GM12891 (cell line): ENCODE data around the gene LAPTM4A. TPM values are rescaled to one million over a fixed set of nuclear protein-coding genes. Genes with fewer than 3 reads are reported as not detected.

Source experiments
- DNase-seq: peaks from one replicate; pipeline ENCODE4 v3.0.0; 2011; ENCODE audit warnings: low spot score; ENCODE audit not compliant: insufficient read length
- FAIRE-seq: peaks from 2 replicates; lab custom pipeline; 2011; peaks lifted over from hg19 to GRCh38; lab: Jason Lieb, UNC
- PAX5 ChIP-seq: IDR thresholded peaks from 2 replicates; pipeline ENCODE4 v1.6.1; 2011; ENCODE audit warnings: low read length, moderate library complexity, mild to moderate bottlenecking; ENCODE audit not compliant: insufficient read depth, severe bottlenecking
- POLR2A ChIP-seq: IDR thresholded peaks from 2 replicates; pipeline ENCODE4 v1.6.1; 2011; ENCODE audit warnings: low read depth, low read length, control low read depth
- POLR2AphosphoS5 ChIP-seq: IDR thresholded peaks from 2 replicates; pipeline ENCODE4 v1.6.1; 2011; ENCODE audit warnings: low read depth, low read length, control low read depth
- POU2F2 ChIP-seq: IDR thresholded peaks from 2 replicates; pipeline ENCODE4 v1.6.1; 2011; ENCODE audit warnings: low read depth, mild to moderate bottlenecking, control low read depth, low read length, moderate library complexity
- SPI1 ChIP-seq: IDR thresholded peaks from 2 replicates; pipeline ENCODE4 v1.6.1; 2011; ENCODE audit warnings: low read depth, low read length, control low read depth
- TAF1 ChIP-seq: IDR thresholded peaks from 2 replicates; pipeline ENCODE4 v1.6.1; 2011; ENCODE audit warnings: low read depth, low read length, control low read depth
- polyA plus RNA-seq: library from polyadenylated mRNA; unstranded; fragments of >200 nt; gene quantifications from one replicate; pipeline ENCODE4 v1.2.1, GENCODE V29; 2012; ENCODE audit warnings: low read depth, missing spikeins, inconsistent platforms; ENCODE audit not compliant: missing spikeins

The LAPTM4A gene
- 38.9 TPM for polyA plus RNA-seq

DNA sequence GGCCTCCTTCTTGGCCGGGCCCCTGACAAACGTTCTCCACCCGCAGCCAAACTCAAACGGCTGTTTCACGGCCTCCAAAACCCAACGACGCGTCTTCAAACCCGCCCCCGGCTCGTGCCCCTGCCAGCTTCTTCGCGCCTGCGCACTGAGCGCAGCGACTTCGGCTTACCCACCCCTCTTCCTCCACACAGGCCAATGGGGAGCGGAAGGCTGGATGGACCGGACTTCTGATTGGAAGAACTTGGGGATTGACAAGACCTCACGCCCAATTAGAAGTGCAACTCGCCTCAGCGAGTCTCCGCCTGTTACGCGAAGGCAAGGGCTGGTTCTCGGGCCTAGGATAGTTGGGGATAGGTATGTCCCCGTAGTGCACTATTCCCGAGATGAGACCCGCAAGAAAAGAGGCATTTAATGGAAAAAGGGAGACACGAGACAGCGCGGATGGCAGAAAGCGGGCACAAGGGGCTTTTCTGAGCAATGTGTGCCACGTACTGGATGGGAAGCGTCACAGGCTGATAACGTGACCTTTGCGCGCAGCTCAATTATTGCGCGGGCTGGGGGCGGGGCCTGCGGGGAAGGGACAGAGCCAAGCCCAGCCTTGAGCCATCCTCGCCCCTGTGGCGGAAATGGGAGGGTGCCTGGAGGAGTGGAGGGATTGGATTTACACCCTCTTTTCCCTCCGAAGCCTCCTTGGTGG lies at the start of gene LAPTM4A:
LAPTM4A (minus strand) TSS at position 97 of the 697 bp plus-strand sequence. CDS start 108 bp downstream, outside the sequence.
- DNase-seq (peak; percentile 89), FAIRE-seq (peak; percentile 98)
- TF ChIP-seq POU2F2 (0 out of 2 replicates have a peak, but pooled peaks have one; percentile 11), SPI1 (no peak), TAF1 (peak; percentile 63), POLR2A (peak; percentile 73; the same call in 1 of the 2 replicates), PAX5 (no peak), POLR2AphosphoS5 (peak; percentile 55; the same call in 1 of the 2 replicates)

DNA sequence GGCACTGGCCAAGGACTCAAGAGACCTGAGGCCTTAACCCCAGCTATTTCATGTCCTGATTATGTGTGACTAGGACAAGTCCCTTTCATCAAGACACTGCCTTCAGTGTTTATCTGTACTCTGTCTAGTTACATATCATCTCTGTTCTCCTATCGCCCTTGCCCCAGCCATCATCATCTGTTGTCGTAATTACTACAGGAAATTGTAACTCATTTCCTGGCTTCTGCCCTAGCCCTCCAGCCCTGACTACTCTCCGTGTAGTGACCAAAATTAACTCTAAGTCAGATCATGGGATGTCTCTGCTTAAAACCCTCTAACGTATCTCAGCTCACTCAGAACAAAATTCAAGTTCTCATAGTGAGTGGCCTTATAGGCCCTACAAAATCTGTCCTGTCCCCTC lies 49.3 kb upstream of the LAPTM4A start:
- no peak for TF ChIP-seq POLR2A
- no peak for TF ChIP-seq POU2F2
- TF ChIP-seq POLR2AphosphoS5, result no peak
- TF ChIP-seq SPI1, result no peak
- TF ChIP-seq TAF1, result no peak
- TF ChIP-seq PAX5, result no peak
- DNase-seq (no peak), FAIRE-seq (no peak)

DNA sequence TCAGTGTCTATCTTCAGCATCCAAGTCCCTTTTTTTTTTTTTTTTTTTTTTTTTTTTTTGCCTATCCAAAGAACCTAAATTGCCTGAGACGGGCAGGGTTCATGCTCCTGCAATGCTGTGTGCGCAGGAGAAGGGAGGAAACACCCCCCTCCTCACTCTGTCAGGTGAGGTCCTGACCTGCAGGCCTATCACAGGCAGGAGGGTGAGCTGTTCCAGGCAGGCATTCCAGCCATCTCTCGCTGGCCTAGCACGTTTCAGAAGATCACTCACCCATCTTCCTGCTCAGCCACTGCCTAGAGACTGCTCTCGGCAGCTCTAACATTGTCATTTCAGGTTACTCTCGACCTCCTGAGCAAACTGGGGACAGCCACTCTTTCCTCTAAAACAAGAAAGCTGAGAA lies 48.4 kb upstream of the LAPTM4A start:
- FAIRE-seq, result no peak
- no peak for DNase-seq
- no peak for TF ChIP-seq POU2F2
- TF ChIP-seq TAF1, result no peak
- TF ChIP-seq POLR2AphosphoS5, result no peak
- TF ChIP-seq SPI1, result no peak
- no peak for TF ChIP-seq POLR2A
- no peak for TF ChIP-seq PAX5

DNA sequence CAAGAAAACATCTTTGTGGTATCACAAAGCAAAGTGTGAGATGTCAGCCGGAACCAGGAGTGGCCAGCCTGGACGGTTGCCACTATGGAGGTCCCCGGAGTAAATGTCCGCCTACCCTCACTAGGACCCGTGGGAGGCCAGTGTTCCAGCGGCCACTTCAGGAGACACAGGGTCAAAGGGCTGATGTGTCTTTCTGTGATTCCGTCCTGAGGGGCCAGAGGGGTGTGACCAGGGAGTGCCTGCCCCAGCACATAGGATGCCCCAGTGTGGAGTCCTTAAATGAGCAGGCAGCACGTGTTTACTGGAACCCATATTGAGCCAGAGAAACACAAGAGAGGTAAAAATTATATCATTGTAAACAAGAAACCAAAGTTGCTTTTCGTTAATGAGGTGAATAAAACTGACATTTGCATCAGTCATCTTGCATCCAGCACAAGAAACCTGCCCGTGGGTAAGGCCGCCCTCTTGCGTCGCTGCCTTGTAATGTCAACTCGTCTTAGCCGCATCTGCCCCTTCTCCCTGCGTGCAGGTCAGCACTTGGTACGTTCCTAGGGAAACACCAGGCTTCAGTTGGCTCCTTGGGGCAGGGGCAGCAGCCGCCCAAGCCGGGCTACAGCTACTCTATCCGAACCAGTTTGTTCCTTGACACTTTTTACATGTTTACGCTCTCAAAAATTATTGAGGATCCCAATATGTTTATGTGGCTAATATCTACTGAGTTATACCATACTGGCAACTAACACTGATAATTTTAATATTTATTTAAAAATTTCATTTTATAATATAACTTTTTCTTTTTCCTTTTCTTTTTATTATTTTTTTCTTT lies 46.7 kb upstream of the LAPTM4A start:
- FAIRE-seq, result peak; percentile 88
- TF ChIP-seq POU2F2, result peak; percentile 70; the same call in 1 of the 2 replicates
- no peak for TF ChIP-seq POLR2AphosphoS5

DNA sequence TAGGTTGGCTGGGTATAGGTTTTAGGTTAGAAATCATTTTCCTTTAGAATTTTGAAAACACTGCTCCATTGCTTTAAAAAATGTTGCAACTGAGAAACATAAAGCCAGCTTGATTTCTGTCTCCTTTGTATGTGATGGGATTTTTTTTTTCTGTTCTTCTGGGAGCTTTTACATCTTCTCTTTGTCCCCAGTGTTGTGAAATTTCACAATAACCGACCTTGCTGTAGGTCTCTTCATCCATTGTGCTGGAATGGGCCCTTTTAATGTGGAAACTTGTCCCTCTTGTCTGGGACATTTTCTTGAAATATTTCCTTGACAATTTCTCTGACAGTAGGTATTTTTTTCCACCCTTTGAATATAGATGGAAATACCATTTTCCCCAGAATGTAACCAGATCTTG lies 44.0 kb upstream of the LAPTM4A start:
- FAIRE-seq (no peak), DNase-seq (no peak)
- TF ChIP-seq POU2F2, result no peak
- TF ChIP-seq POLR2AphosphoS5, result no peak
- no peak for TF ChIP-seq TAF1
- no peak for TF ChIP-seq POLR2A
- TF ChIP-seq PAX5, result no peak
- TF ChIP-seq SPI1, result no peak

More for the DNA sequence above, 46.7 kb upstream of the LAPTM4A start:
- peak; percentile 85 for DNase-seq

DNA sequence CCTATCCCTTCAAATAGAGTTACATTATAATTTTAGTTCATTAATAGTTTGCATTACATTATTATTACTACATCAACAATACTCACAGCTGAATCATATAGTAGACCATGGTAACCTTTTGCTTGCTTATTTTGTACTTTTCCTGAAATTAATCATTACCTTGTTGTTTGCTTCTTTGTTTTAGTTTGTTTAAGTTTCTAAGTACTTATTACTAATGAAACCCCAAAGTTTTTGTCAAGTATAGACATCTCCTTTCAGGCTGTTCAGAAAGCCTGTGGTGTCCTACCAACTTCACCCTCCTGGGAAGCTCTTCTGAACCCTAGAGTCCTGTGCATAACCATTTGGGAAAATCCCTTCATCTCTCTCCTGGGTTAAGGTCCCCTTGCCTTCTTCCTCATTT lies 43.5 kb upstream of the LAPTM4A start:
- no peak for TF ChIP-seq POLR2A
- DNase-seq (no peak), FAIRE-seq (no peak)

DNA sequence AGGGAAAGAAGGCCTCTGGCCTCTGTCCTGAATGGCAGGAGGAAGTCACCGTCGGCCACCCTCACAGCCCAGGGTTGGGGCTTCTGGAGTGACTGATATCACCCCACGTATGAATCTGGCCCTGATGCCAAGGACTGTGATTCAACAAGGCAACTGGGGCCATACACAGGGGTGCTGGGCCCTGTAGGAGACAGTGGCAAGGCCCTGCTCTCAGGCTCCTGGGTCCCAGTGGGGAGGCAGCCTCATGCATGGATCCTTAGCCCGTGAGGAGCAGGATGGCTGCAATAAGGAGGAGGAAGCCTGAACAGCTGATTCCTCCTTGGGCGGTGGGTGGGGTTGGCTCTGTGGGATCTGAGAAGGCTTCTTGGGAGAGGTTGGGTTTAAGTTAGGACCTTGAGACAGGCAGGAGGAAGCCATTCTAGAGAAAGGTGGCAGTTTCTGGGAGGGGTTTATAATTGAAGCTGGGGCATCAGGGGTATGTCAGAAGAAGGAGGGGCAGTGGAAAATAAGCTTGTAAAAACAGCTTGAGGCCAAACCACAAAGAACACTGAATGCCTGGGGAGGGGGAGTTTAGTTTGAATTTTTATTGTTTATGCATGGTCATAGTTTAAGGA lies 42.8 kb upstream of the LAPTM4A start:
- FAIRE-seq, result no peak
- DNase-seq, result no peak
- TF ChIP-seq POU2F2 (no peak), TAF1 (no peak), POLR2A (no peak), POLR2AphosphoS5 (no peak), SPI1 (no peak), PAX5 (no peak)

DNA sequence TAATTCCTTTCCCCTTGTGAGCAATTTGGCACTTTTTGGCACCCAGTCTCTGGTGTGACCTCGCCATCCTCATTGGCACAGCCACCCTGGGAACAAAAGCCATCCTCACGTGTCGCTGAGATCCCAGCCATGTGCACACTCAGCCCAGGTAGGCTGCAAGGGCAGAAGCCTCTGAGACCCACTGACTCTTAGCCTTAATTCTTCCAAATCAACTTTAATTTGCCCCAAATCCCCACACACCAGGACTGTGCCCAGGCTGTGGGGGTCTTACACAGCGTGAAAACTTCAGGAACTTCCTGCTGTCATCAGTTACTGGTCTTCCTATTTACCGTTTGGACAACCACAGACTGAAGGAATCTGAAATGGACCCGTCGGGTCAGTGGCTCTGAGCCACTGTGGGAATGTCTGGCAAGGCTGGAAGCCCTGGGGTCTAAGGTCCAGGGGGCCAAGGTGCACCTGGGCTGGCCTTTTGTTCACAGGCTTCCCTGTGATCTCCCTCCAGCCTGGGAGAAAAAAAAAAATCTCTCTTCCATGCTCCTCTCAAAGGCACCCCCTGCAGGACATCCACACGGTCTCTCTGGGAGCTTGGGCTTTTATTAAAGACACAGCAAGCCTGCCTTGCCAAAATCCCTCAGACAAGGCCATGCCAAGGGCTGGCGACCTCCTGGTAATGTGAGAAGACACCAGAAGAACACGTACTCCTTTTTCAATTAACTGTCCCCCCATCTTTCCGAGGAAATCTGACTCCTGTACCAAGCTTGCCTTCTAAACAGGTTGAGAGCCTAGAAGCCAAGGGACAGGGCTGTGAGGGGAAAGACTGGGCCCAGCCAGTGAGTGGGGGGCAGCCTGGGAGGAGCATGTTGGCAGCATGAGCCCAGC lies 42.1 kb upstream of the LAPTM4A start:
- DNase-seq (no peak), FAIRE-seq (no peak)
- TF ChIP-seq SPI1 (no peak), PAX5 (no peak), POLR2A (no peak), TAF1 (no peak), POU2F2 (no peak), POLR2AphosphoS5 (no peak)

DNA sequence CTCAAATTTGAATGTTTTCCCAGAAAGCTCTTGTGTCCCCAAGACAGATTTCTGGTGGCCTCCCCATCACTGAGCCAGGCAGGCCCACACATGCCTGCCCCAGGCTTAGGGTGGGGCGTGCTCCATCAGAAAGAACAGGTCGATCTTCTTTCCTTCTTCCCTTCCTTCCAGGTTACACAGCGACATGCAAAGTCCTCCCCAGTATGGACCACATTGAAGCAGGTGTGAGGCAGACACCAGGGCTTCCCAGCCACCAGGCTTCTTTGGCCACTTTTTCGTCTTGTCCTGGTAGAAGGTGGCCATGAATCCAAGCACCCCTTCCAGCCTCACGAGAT lies 41.4 kb upstream of the LAPTM4A start:
- no peak for TF ChIP-seq SPI1
- TF ChIP-seq PAX5, result no peak
- no peak for TF ChIP-seq POU2F2
- no peak for TF ChIP-seq POLR2A
- no peak for TF ChIP-seq TAF1
- TF ChIP-seq POLR2AphosphoS5, result no peak
- no peak for DNase-seq
- no peak for FAIRE-seq
